Measurements from ENCODE around the gene MUSTN1. TPM values are rescaled to one million over a fixed set of nuclear protein-coding genes. Genes with fewer than 3 reads are reported as not detected.

Gene MUSTN1
- total RNA-seq, 1 donor from 2014 or later: not detected

- Mint-ChIP-seq H3K4me3 (ENCODE audit: unreplicated experiment) (no peak overlapping the region), H3K9me3 (ENCODE audit: unreplicated experiment) (no peaks in the 10 kb centered on the region), H3K4me1 (ENCODE audit: low read depth, unreplicated experiment) (peaks cover 10% of the 10 kb centered on the region), H3K27ac (ENCODE audit: unreplicated experiment) (no peak overlapping the region), H3K27me3 (ENCODE audit: low read depth, unreplicated experiment) (peaks cover 2% of the 10 kb centered on the region), H3K36me3 (ENCODE audit: low read depth, unreplicated experiment) (peaks cover 10% of the 10 kb centered on the region)
- Histone ChIP-seq H3K9ac (ENCODE audit: low read length) (no peak overlapping the region), H3K4me2 (ENCODE audit: low read length) (no peak overlapping the region), H3K4me3 (ENCODE audit: insufficient read depth, low read depth, low read length) (no peak overlapping the region), H3K9me3 (ENCODE audit: insufficient read depth, low read depth, low read length) (no peaks in the 10 kb centered on the region), H3K79me2 (ENCODE audit: insufficient read depth, low read length) (no peaks in the 10 kb centered on the region), H3K27ac (ENCODE audit: low read depth, low read length) (no peak overlapping the region), H3K4me1 (ENCODE audit: insufficient read depth, low read length) (peaks cover 8% of the 10 kb centered on the region), H3K36me3 (ENCODE audit: insufficient read depth, low read length) (no peaks in the 10 kb centered on the region), H2AFZ (ENCODE audit: low read depth, low read length) (no peak overlapping the region), H4K20me1 (ENCODE audit: insufficient read depth, low read length) (peaks cover 3% of the 10 kb centered on the region), H3K27me3 (ENCODE audit: insufficient read depth, low read length) (no peaks in the 10 kb centered on the region)
- no peak for DNase-seq (ENCODE audit: low read depth)
- no peak for TF ChIP-seq EZH2 (IDR thresholded peaks at IDR 0.05; ENCODE audit: insufficient read depth, low read length)
- no peak for FAIRE-seq
Measured at GRCh38 chr3:52843108-52843865, 8.5 kb upstream of the MUSTN1 start.

GRCh38 chr3:52842424-52842823, 7.6 kb upstream of the MUSTN1 start:
- Mint-ChIP-seq H3K4me3 (ENCODE audit: unreplicated experiment) (no peak overlapping the region), H3K4me1 (ENCODE audit: low read depth, unreplicated experiment) (peaks cover 10% of the 10 kb centered on the region), H3K27ac (ENCODE audit: unreplicated experiment) (no peak overlapping the region), H3K36me3 (ENCODE audit: low read depth, unreplicated experiment) (peaks cover 12% of the 10 kb centered on the region), H3K9me3 (ENCODE audit: unreplicated experiment) (no peaks in the 10 kb centered on the region), H3K27me3 (ENCODE audit: low read depth, unreplicated experiment) (peaks cover 2% of the 10 kb centered on the region)
- FAIRE-seq: no peak
- Histone ChIP-seq H3K27ac (ENCODE audit: low read depth, low read length) (no peak overlapping the region), H3K27me3 (ENCODE audit: insufficient read depth, low read length) (no peaks in the 10 kb centered on the region), H3K9me3 (ENCODE audit: insufficient read depth, low read depth, low read length) (no peaks in the 10 kb centered on the region), H3K36me3 (ENCODE audit: insufficient read depth, low read length) (no peaks in the 10 kb centered on the region), H3K4me1 (ENCODE audit: insufficient read depth, low read length) (peaks cover 8% of the 10 kb centered on the region), H2AFZ (ENCODE audit: low read depth, low read length) (no peak overlapping the region), H3K9ac (ENCODE audit: low read length) (no peak overlapping the region), H3K4me3 (ENCODE audit: insufficient read depth, low read depth, low read length) (no peak overlapping the region), H3K4me2 (ENCODE audit: low read length) (no peak overlapping the region), H4K20me1 (ENCODE audit: insufficient read depth, low read length) (peaks cover 3% of the 10 kb centered on the region), H3K79me2 (ENCODE audit: insufficient read depth, low read length) (no peaks in the 10 kb centered on the region)
- no peak for TF ChIP-seq CTCF (IDR thresholded peaks at IDR 0.05; ENCODE audit: insufficient read depth, low read depth, low read length)
- no peak for TF ChIP-seq EZH2 (IDR thresholded peaks at IDR 0.05; ENCODE audit: insufficient read depth, low read length)
- DNase-seq (ENCODE audit: low read depth): no peak

GRCh38 chr3:52841981-52842340, 7.1 kb upstream of the MUSTN1 start:
- TF ChIP-seq CTCF (IDR thresholded peaks at IDR 0.05; ENCODE audit: insufficient read depth, low read depth, low read length) (no peak), EZH2 (IDR thresholded peaks at IDR 0.05; ENCODE audit: insufficient read depth, low read length) (no peak)
- H3K4me3 Mint-ChIP-seq (ENCODE audit: unreplicated experiment): peak overlapping the region; percentile 51
- H3K9ac ChIP-seq (ENCODE audit: low read length): no peak overlapping the region
- peaks cover 8% of the 10 kb centered on the region for H3K4me1 ChIP-seq (ENCODE audit: insufficient read depth, low read length)
- no peaks in the 10 kb centered on the region for H3K27me3 ChIP-seq (ENCODE audit: insufficient read depth, low read length)
- peaks cover 3% of the 10 kb centered on the region for H4K20me1 ChIP-seq (ENCODE audit: insufficient read depth, low read length)
- peaks cover 2% of the 10 kb centered on the region for H3K27me3 Mint-ChIP-seq (ENCODE audit: low read depth, unreplicated experiment)
- FAIRE-seq: no peak
- H3K36me3 Mint-ChIP-seq (ENCODE audit: low read depth, unreplicated experiment): peaks cover 13% of the 10 kb centered on the region
- H2AFZ ChIP-seq (ENCODE audit: low read depth, low read length): no peak overlapping the region
- H3K79me2 ChIP-seq (ENCODE audit: insufficient read depth, low read length): no peaks in the 10 kb centered on the region
- no peak overlapping the region for H3K27ac Mint-ChIP-seq (ENCODE audit: unreplicated experiment)
- no peak overlapping the region for H3K4me2 ChIP-seq (ENCODE audit: low read length)
- no peaks in the 10 kb centered on the region for H3K9me3 ChIP-seq (ENCODE audit: insufficient read depth, low read depth, low read length)
- H3K9me3 Mint-ChIP-seq (ENCODE audit: unreplicated experiment): no peaks in the 10 kb centered on the region
- peaks cover 10% of the 10 kb centered on the region for H3K4me1 Mint-ChIP-seq (ENCODE audit: low read depth, unreplicated experiment)
- H3K36me3 ChIP-seq (ENCODE audit: insufficient read depth, low read length): no peaks in the 10 kb centered on the region
- H3K27ac ChIP-seq (ENCODE audit: low read depth, low read length): no peak overlapping the region
- DNase-seq (ENCODE audit: low read depth): no peak
- no peak overlapping the region for H3K4me3 ChIP-seq (ENCODE audit: insufficient read depth, low read depth, low read length)
